Stomach (tissue), 4 donors: ENCODE results near the gene PGAP6.

Source experiments
- EP300 ChIP-seq: sonication (generic); formaldehyde crosslinking; IDR thresholded peaks from one replicate; pipeline ENCODE4 v1.6.1; 2017; ENCODE audit warnings: antibody characterized with exemption
- POLR2AphosphoS5 ChIP-seq, 3 donors: sonication (generic); formaldehyde crosslinking; IDR thresholded peaks; one replicate each; pipeline ENCODE4 v1.6.1; 2016; ENCODE audit warnings: antibody characterized with exemption in 3 of 3

DNA sequence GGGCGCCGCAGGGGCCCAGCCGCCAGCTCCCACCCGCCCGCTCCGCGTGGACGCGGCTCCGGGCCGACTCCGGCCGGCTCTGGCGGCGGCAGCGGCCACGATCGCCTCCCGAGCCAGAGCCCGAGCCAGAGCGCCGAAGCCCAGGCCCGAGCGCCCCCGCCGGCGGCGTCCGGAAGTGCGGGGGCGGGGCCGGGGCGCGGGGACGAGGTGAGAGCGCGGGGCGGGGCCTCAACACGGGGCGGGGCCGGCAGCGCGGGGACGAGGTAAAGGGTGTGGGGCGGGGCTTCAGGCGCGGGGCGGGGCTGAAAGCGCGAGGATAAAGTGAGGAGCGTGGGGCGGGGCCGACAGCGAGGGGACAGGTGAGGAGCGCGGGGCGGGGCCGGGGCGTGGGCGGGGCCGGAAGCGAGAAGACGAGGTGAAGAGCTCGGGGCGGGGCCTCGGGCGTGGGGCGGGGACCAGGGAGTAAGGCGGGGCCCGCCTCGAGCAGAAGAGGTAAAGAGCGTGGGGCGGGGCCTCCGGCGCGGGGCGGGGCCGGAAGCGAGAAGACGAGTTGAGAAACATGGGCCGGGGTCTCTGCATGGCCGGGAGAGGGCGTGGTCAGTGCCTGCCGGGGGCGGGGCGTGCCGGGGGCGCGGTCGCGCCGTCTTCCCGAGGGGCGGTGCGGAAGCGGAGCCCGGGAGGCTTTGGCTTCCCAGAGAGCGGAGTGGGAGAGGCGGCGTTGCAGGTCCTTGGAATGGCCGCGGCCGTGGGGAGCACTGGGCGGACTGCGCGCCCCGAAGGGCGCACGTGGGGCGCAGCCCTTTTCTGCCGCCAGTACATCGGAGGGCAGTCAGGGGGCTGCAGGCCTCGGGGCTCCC, 29.0 kb downstream of the PGAP6 start, which contains the start of gene AXIN1:
- TF ChIP-seq POLR2AphosphoS5 (IDR thresholded peaks at IDR 0.05) (peak in 2 of 3 donors; percentile 79 to 80), EP300 (no peak)
